NCI-H2107 (cell line): ENCODE measurements around the gene RNF223.

Experiments used
- DNase-seq: peaks from one replicate; lab custom pipeline; 2025; lab: John Stamatoyannopoulos, UW

Gene RNF223

DNA sequence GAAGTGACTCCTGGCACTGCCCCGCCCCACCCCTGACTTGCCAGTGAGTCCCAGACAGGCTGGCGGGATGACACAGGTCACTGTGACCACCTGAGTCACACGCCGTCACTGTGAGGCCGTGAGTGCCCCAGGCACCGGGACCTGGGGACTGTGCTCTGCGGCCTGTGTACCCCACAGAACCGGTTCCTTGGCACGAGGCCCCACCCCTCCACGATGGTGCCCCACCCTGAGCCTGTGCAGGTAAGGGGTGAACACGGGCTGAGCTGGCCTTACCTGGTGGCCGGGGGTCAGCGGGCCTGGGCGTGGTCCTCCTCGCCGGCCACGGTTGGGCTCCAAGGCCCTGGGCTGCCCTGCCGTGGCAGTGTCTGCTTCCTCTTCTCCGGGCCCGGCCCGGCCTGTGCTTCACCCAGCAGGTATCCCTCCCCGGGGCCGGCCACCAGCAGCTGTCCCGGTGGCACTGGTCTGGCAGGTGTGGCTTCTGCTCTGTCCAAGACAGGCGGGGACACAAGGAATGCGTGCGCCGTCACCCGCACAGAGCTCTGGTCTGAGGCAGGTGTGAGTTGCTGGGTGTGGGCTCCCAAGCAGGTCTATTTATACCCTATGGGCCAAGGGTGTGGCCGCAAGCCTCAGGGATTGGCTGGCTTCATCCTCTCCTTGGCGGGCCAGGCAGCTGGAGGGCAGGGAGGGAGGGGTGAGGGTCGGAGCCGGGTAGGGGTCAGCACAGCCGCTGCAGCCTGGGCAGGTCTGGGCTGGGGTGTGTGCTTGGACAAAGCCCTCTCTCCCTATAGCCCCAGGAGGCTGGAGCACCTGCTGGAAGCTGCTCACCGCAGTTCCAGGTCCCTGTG lies at the start of gene RNF223:
Gene RNF223, minus strand, starts transcription at position 564 of the 845 bp plus-strand sequence. CDS start 1,740 bp downstream, outside the sequence.
- DNase-seq = no peak

- no peak for DNase-seq
Measured at GRCh38 chr1:1122981-1123480, 48.9 kb upstream of the RNF223 start.

- no peak for DNase-seq
Measured at GRCh38 chr1:1122078-1122811, 48.1 kb upstream of the RNF223 start.

DNA sequence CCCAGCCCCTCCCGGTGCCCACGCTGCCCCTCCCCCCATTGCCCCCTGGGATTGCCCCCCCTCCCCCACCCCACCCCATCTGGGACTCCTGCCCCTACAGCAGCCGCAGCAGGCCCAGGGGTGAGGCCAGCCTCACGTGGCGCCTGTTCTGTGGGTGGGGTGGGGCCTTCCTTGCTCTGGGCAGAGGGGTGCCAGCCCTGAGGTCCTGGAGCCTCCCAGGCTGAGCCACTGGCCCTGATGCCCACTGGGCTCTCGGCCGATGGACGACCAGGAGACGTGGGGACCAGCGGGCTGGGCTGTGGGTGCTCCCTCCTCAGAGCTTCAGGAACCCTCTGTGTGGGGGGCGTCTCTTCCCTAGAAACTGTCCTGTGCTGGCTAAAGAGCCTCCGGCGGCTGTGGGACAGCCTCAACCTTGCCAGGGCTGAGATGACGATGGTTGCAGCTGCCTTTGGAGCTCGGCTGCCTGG lies 47.5 kb upstream of the RNF223 start:
- no peak for DNase-seq

- DNase-seq = no peak
Measured at GRCh38 chr1:1120866-1121591, 46.9 kb upstream of the RNF223 start.

- DNase-seq = no peak
Measured at GRCh38 chr1:1120096-1120495, 46.0 kb upstream of the RNF223 start.

DNA sequence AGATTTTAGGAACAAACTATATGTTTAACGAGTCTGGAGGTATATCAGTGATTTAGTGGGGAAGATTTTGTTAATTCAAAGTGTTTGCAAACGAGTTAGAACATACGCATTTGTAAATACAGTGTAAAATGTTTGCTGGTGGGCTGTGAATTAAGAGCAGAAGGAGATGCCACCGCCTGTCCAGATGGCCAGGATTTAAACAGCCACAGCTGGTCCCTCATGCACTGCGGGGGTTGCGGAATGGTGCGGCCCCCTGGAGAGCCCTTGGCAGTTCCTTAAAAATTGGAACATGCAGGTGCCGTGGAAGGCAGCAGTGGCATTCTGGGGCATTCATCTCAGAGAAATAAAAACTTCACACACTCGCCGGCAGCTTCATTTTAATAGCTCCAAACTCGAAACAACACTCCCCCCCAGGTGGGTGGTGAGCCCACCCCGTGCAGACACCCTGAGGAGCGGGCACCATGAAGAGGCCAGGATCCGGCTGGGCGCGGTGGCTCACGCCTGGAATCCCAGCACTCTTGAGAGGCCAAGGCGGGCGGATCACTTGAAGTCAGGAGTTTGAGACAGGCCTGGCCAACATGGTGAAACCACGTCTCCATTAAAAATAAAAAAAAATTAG lies 45.3 kb upstream of the RNF223 start:
- DNase-seq = no peak

DNA sequence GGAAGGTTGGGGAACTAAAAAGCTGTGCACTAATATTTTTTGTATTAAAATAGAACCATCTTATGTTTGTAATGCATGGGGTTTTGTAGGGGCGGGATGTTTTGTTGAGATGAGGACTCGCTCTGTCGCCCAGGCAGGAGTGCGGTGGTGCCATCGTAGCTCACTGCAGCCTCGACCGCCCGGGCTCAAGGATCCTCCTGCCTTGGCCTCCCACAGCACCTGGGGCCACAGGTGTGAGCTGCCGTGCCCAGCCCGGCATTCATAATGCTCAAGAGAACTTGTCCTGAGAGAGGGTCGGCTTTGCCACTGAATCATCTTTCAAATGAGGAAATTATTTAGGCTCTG lies 44.7 kb upstream of the RNF223 start:
- DNase-seq = no peak

GRCh38 chr1:1118011-1118875 lies 44.1 kb upstream of the RNF223 start:
- no peak for DNase-seq

GRCh38 chr1:1117469-1117831 lies 43.3 kb upstream of the RNF223 start:
- no peak for DNase-seq

GRCh38 chr1:1116701-1117468 lies 42.8 kb upstream of the RNF223 start:
- no peak for DNase-seq

DNA sequence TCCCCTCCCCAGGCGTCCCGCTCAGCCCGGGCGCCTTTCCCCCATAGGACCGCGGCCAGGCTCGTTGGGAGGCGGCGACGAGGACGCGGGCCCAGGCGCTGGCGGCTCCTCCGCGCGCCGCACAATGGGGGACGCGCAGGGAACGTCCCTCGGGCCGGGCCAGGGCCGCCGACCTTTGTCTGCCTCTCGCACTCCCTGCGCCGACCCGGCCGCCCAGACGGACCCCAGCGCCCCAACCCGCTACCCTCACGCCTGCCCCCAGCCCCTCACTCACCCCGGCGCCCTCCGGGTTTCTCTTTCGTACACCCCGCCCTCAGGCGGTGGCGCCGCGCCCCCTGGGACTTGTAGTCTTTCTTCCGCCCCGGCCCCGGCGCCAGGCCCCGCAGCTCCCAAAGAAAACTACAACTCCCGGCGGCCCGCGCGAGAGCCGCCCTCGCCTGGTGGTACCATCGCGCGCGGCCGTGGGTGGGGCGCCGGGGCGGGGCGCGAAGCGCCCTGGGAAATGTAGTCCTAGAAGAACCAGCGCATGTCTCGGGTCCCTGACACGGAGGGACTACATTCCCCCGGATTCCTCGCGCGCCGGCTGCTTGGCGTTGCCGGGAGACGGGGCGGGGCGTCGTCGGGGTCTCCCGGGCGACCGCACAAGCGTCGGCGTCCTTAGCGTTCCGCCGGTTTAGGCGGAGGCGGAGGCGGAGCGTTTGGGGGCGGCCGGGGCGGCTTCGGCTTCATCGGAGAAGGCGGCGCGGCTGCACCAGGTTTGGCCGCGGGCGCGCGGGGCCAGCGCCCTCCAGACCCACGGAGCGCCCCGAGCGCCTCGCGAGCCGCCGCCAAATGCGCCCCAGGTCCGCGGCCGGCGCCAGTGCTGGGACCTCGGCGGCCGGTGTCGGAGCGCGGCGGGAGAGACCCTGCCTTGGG lies 41.9 kb upstream of the RNF223 start, which contains the start of gene C1orf159:
Gene C1orf159, minus strand, starts transcription at position 304 of the 915 bp plus-strand sequence. CDS start 24,546 bp downstream, outside the sequence.
- DNase-seq = peak; percentile 42

- DNase-seq = no peak
Measured at GRCh38 chr1:1115136-1115785, 41.2 kb upstream of the RNF223 start.

DNA sequence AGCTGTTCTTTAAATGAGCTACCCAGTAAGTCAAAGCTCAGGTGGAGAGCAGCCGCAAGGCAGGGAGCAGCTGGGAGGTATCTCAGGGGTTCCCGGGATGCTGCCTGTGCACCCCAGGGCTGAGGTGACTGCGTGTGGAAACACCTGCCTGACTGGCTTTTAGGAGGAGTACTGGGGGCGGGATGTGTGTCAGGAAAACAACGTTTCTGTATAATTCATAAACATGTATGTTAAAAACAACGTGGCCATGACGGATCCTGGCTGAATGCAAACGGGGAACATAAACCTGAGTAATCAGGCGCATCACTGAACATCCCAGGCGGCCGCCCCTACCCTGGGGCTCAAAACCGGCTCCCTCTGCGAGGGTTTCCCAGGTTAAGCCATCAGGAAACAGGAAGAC lies 40.3 kb upstream of the RNF223 start:
- no peak for DNase-seq

- no peak for DNase-seq
Measured at GRCh38 chr1:1112237-1112985, 38.3 kb upstream of the RNF223 start.

GRCh38 chr1:1111516-1112236 lies 37.6 kb upstream of the RNF223 start:
- no peak for DNase-seq

DNA sequence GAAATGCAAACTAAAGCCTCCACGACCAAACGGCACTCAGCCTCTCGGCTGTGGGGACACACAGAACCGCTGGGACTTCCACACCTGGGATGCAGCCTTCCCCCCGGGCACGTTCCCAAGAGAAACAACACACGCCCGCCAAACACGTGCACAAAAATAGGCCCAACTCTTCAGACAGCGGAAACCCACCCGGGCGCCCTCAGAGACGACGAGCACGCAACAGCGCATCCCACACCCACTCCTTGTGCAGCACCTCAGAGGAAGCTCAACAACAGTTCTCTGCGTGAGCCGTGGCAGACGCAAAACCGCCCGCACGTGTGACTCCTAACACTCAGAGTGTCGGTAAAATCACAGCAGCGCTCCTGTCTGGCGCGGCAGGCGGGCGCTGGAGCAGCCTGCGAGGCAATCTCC lies 36.5 kb upstream of the RNF223 start:
- DNase-seq = no peak
